Nephron (organoid): Measurements from ENCODE around the gene TEPSIN.

Experiments
- H3K27ac Mint-ChIP-seq, 3 experiments: 2 replicates each; pipeline ENCODE4 v1.8.0; 2020; ENCODE audit warnings: mixed read lengths in 3 of 3, mild to moderate bottlenecking in 2 of 3, moderate library complexity in 1 of 3
- H3K27me3 Mint-ChIP-seq: 2 replicates; pipeline ENCODE4 v1.8.0; 2021; ENCODE audit warnings: low read depth, mild to moderate bottlenecking, moderate library complexity, mixed read lengths
- H3K36me3 Mint-ChIP-seq: 2 replicates; pipeline ENCODE4 v1.8.0; 2020; ENCODE audit warnings: low read depth, mixed read lengths
- H3K4me1 Mint-ChIP-seq: 2 replicates; pipeline ENCODE4 v1.8.0; 2020; ENCODE audit warnings: mixed read lengths
- H3K4me3 Mint-ChIP-seq, 3 experiments: 2 replicates each; pipeline ENCODE4 v1.8.0; 2020; ENCODE audit warnings: mild to moderate bottlenecking in 3 of 3, mixed read lengths in 3 of 3, moderate library complexity in 2 of 3
- H3K9me3 Mint-ChIP-seq: 2 replicates; pipeline ENCODE4 v1.8.0; 2020; ENCODE audit warnings: mixed read lengths
- CTCF ChIP-seq, 3 experiments: fragments of 200-600 bp; sonication (generic); IDR thresholded peaks; one replicate each; pipeline ENCODE4 v1.5.0; 2021; ENCODE audit warnings: antibody characterized with exemption in 3 of 3; ENCODE audit not compliant: unreplicated experiment in 3 of 3

The TEPSIN gene

GRCh38 chr17:81251094-81251708, 12.3 kb upstream of the TEPSIN start:
- H3K27me3 Mint-ChIP-seq, result peaks cover 9% of the 10 kb centered on the region
- H3K36me3 Mint-ChIP-seq, result peaks cover 12% of the 10 kb centered on the region
- no peak overlapping the region for H3K27ac Mint-ChIP-seq
- H3K9me3 Mint-ChIP-seq, result no peaks in the 10 kb centered on the region
- peaks cover 46% of the 10 kb centered on the region for H3K4me1 Mint-ChIP-seq
- H3K4me3 Mint-ChIP-seq, result no peak overlapping the region
- TF ChIP-seq CTCF (IDR thresholded peaks at IDR 0.05; ENCODE audit: unreplicated experiment in 3 of 3), result no peak

- no peak for TF ChIP-seq CTCF (IDR thresholded peaks at IDR 0.05; ENCODE audit: unreplicated experiment in 3 of 3)
- peaks cover 9% of the 10 kb centered on the region for H3K27me3 Mint-ChIP-seq
These were observed 11.6 kb upstream of the TEPSIN start for GRCh38 chr17:81250286-81251093.

GRCh38 chr17:81249223-81250040, 10.6 kb upstream of the TEPSIN start:
- peaks cover 40% of the 10 kb centered on the region for H3K4me1 Mint-ChIP-seq
- no peak overlapping the region for H3K27ac Mint-ChIP-seq
- no peaks in the 10 kb centered on the region for H3K9me3 Mint-ChIP-seq
- H3K36me3 Mint-ChIP-seq, result peaks cover 12% of the 10 kb centered on the region
- TF ChIP-seq CTCF (IDR thresholded peaks at IDR 0.05; ENCODE audit: unreplicated experiment in 3 of 3), result no peak
- peaks cover 4% of the 10 kb centered on the region for H3K27me3 Mint-ChIP-seq
- H3K4me3 Mint-ChIP-seq, result no peak overlapping the region

More at GRCh38 chr17:81250286-81251093, 11.6 kb upstream of the TEPSIN start:
- H3K9me3 Mint-ChIP-seq, result no peaks in the 10 kb centered on the region
- no peak overlapping the region for H3K4me3 Mint-ChIP-seq
- peaks cover 46% of the 10 kb centered on the region for H3K4me1 Mint-ChIP-seq
- no peak overlapping the region for H3K27ac Mint-ChIP-seq
- H3K36me3 Mint-ChIP-seq, result peaks cover 12% of the 10 kb centered on the region

- Mint-ChIP-seq H3K36me3 (peaks cover 12% of the 10 kb centered on the region), H3K27me3 (peaks cover 4% of the 10 kb centered on the region), H3K4me1 (peaks cover 37% of the 10 kb centered on the region), H3K9me3 (no peaks in the 10 kb centered on the region), H3K4me3 (no peak overlapping the region), H3K27ac (no peak overlapping the region)
- TF ChIP-seq CTCF (IDR thresholded peaks at IDR 0.05; ENCODE audit: unreplicated experiment in 3 of 3), result no peak
These were observed 9.8 kb upstream of the TEPSIN start for GRCh38 chr17:81248649-81249048.

GRCh38 chr17:81247339-81247990, 8.6 kb upstream of the TEPSIN start:
- H3K27me3 Mint-ChIP-seq, result peaks cover 1% of the 10 kb centered on the region
- no peak for TF ChIP-seq CTCF (IDR thresholded peaks at IDR 0.05; ENCODE audit: unreplicated experiment in 3 of 3)

More at GRCh38 chr17:81247339-81247990, 8.6 kb upstream of the TEPSIN start:
- Mint-ChIP-seq H3K4me3 (no peak overlapping the region), H3K36me3 (peaks cover 7% of the 10 kb centered on the region), H3K9me3 (no peaks in the 10 kb centered on the region), H3K27ac (no peak overlapping the region), H3K4me1 (peaks cover 25% of the 10 kb centered on the region)
